ENCODE measurements around the gene PRKCH.

- TF ChIP-seq CTCF (IDR thresholded peaks at IDR 0.05; ENCODE audit: poor library complexity, severe bottlenecking) (no peak), REST (IDR thresholded peaks at IDR 0.05; ENCODE audit: borderline replicate concordance) (no peak), EZH2 (IDR thresholded peaks at IDR 0.05; ENCODE audit: borderline replicate concordance, insufficient read depth, low read length, poor library complexity, severe bottlenecking) (no peak), TAF1 (IDR thresholded peaks at IDR 0.05; ENCODE audit: low read depth) (no peak), SMC3 (conservative IDR thresholded peaks at IDR 0.05; ENCODE audit: poor library complexity) (no peak)
Observed at GRCh38 chr14:61418746-61419145, 97.4 kb downstream of the PRKCH start.
